Ascending aorta (tissue), 2 donors: ENCODE data around the gene FAM156A. TPM values are rescaled to one million over a fixed set of nuclear protein-coding genes. Genes with fewer than 3 reads are reported as not detected.
"Not testable (repeated sequence)": the region's sequence is repeated elsewhere in the genome, so short reads cannot be mapped to it uniquely, and the experiment has no call there.

Source experiments
- DNase-seq, 2 donors: peaks; one replicate each; pipeline ENCODE4 v3.0.0-alpha.2; 2019; ENCODE audit warnings: low spot score in 2 of 2
- H3K27ac ChIP-seq, 2 donors: fragments of 200-600 bp; sonication (generic); one replicate each; pipeline ENCODE4 v1.5.1; 2016 to 2017; ENCODE audit warnings: mild to moderate bottlenecking in 1 of 2
- H3K27me3 ChIP-seq: fragments of 200-600 bp; sonication (generic); one replicate; pipeline ENCODE4 v1.5.1; 2017
- H3K36me3 ChIP-seq, 2 donors: fragments of 200-600 bp; sonication (generic); one replicate each; pipeline ENCODE4 v1.5.1; 2016
- H3K4me1 ChIP-seq, 2 donors: fragments of 200-600 bp; sonication (generic); one replicate each; pipeline ENCODE4 v1.5.1; 2016 to 2017; ENCODE audit warnings: mild to moderate bottlenecking in 1 of 2
- H3K4me3 ChIP-seq, 2 donors: fragments of 200-600 bp; sonication (generic); one replicate each; pipeline ENCODE4 v1.5.1; 2016 to 2017; ENCODE audit warnings: mild to moderate bottlenecking in 1 of 2
- H3K9me3 ChIP-seq, 2 donors: fragments of 200-600 bp; sonication (generic); one replicate each; pipeline ENCODE4 v1.5.1; 2016
- CTCF ChIP-seq, 3 experiments: fragments of 200-600 bp in 2 of 3; fragments of 450-650 bp in 1 of 3; sonication (generic) in 2 of 3; IDR thresholded peaks; one replicate each; pipeline ENCODE4 v1.5.1; 2016 to 2019; ENCODE audit warnings: antibody characterized with exemption in 3 of 3, mild to moderate bottlenecking in 1 of 3, moderate library complexity in 1 of 3
- intact Hi-C: fragments of 100-400 bp; cut with DNase I; formaldehyde crosslinking; loops from one replicate; pipeline ENCODE4 v1.15.1; 2023
- total RNA-seq: library from RNA; depleted of rRNA; stranded (reverse); fragments of >200 nt; gene quantifications from one replicate; pipeline ENCODE4 v1.1.0, GENCODE V29; 2016

Gene FAM156A
- total RNA-seq, 1 donor from 2014 or later: 50.9 TPM

- H3K36me3 ChIP-seq: no peaks in the 10 kb centered on the region
- H3K4me1 ChIP-seq: no peaks in the 10 kb centered on the region
- H3K27me3 ChIP-seq: no peaks in the 10 kb centered on the region
- TF ChIP-seq CTCF (IDR thresholded peaks at IDR 0.05): no peak
- intact Hi-C loops: no loop called here
- peak overlapping the region; percentile 38 to 46 for H3K27ac ChIP-seq
- no peaks in the 10 kb centered on the region for H3K9me3 ChIP-seq
- DNase-seq: no peak
- H3K4me3 ChIP-seq: no peak overlapping the region
These were observed 30.9 kb upstream of the FAM156A start for GRCh38 chrX:52988985-52989917.

- intact Hi-C loops: no loop called here
- Histone ChIP-seq H3K4me3 (peak overlapping the region in 1 of 2 donors; percentile 44), H3K4me1 (peaks cover 0 to 2% of the 10 kb centered on the region in 2 donors), H3K27me3 (no peaks in the 10 kb centered on the region), H3K36me3 (no peaks in the 10 kb centered on the region), H3K27ac (peak overlapping the region; percentile 73 to 75), H3K9me3 (no peaks in the 10 kb centered on the region)
- no peak for DNase-seq
- no peak for TF ChIP-seq CTCF (IDR thresholded peaks at IDR 0.05)
These were observed 25.1 kb upstream of the FAM156A start for GRCh38 chrX:52983321-52984000.

- H3K9me3 ChIP-seq: no peaks in the 10 kb centered on the region
- intact Hi-C loops: no loop called here
- no peak for DNase-seq
- no peak overlapping the region for H3K4me3 ChIP-seq
- no peak for TF ChIP-seq CTCF (IDR thresholded peaks at IDR 0.05)
- H3K36me3 ChIP-seq: no peaks in the 10 kb centered on the region
- H3K27ac ChIP-seq: peak overlapping the region; percentile 44 to 62
- no peaks in the 10 kb centered on the region for H3K27me3 ChIP-seq
- H3K4me1 ChIP-seq: peaks cover 0 to 2% of the 10 kb centered on the region in 2 donors
These were observed 21.7 kb upstream of the FAM156A start for GRCh38 chrX:52979993-52980392.

- no peak overlapping the region for H3K4me3 ChIP-seq
- no peaks in the 10 kb centered on the region for H3K36me3 ChIP-seq
- no peaks in the 10 kb centered on the region for H3K27me3 ChIP-seq
- no peak for DNase-seq
- intact Hi-C loops: no loop called here
- no peaks in the 10 kb centered on the region for H3K9me3 ChIP-seq
- peaks cover 0 to 2% of the 10 kb centered on the region in 2 donors for H3K4me1 ChIP-seq
- no peak for TF ChIP-seq CTCF (IDR thresholded peaks at IDR 0.05)
- peak overlapping the region; percentile 44 to 62 for H3K27ac ChIP-seq
These were observed 21.2 kb upstream of the FAM156A start for GRCh38 chrX:52979568-52979967.

GRCh38 chrX:52977953-52978352, 19.6 kb upstream of the FAM156A start:
- no peaks in the 10 kb centered on the region for H3K36me3 ChIP-seq
- no peak for TF ChIP-seq CTCF (IDR thresholded peaks at IDR 0.05)
- H3K27me3 ChIP-seq: no peaks in the 10 kb centered on the region
- DNase-seq: no peak
- intact Hi-C loops: no loop called here
- peaks cover 0 to 2% of the 10 kb centered on the region in 2 donors for H3K4me1 ChIP-seq
- H3K9me3 ChIP-seq: no peaks in the 10 kb centered on the region
- no peak overlapping the region for H3K4me3 ChIP-seq
- no peak overlapping the region for H3K27ac ChIP-seq

- H3K4me3 ChIP-seq, H3K9me3 ChIP-seq, intact Hi-C loops, H3K27me3 ChIP-seq, DNase-seq, H3K36me3 ChIP-seq, H3K4me1 ChIP-seq, H3K27ac ChIP-seq: not testable (repeated sequence)
These were observed 17.3 kb upstream of the FAM156A start for GRCh38 chrX:52975576-52975975.

- H3K9me3 ChIP-seq, intact Hi-C loops, H3K36me3 ChIP-seq, H3K27ac ChIP-seq, H3K4me1 ChIP-seq, H3K4me3 ChIP-seq, H3K27me3 ChIP-seq, DNase-seq: not testable (repeated sequence)
These were observed 16.1 kb upstream of the FAM156A start for GRCh38 chrX:52974336-52974992.

- H3K36me3 ChIP-seq, H3K27ac ChIP-seq, H3K4me3 ChIP-seq, intact Hi-C loops, H3K9me3 ChIP-seq, H3K27me3 ChIP-seq, H3K4me1 ChIP-seq, DNase-seq: not testable (repeated sequence)
These were observed 9.6 kb upstream of the FAM156A start for GRCh38 chrX:52967922-52968321.
